ENCODE measurements around the gene C21orf58. TPM values are rescaled to one million over a fixed set of nuclear protein-coding genes. Genes with fewer than 3 reads are reported as not detected.
"Not testable (repeated sequence)": the region's sequence is repeated elsewhere in the genome, so short reads cannot be mapped to it uniquely, and the experiment has no call there.

Gene C21orf58
- 16.1 TPM for polyA plus RNA-seq (2013)

DNA sequence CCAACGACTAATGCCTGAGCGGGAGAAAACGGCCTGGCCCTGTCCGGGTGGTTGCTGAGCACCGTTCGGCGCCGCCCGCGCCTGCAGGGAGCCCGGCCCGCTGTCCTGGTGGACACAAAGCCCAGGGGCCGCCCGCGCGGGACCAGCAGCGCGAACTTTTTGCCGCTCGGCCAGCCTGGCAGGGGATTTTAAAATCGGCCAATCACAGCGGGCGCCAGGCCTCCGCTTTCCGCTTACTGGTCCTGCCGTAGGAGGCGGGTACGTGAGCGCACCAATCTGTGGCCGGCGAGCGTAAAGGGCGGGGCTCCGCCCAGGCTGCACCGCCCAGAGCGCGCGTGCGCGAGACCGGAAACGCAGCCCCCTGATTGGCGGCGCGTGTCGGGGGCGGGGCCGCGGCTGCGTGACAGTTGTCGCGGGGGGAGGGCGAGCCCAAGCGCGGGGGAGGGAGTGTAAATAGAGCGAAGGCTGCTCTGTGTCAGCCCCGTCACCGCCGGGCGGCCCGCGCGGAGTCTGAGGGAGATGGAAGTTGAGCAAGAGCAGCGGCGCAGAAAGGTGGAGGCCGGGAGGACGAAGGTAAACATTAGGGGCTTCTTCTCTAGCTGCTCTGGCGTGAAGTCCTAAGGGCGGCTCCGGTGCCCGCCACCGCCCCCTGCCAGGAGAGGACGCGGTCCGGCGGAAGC, at the start of gene C21orf58, which contains the start of gene PCNT:
TSS of gene C21orf58 (minus strand) at position 161 of the 680 bp plus-strand sequence. CDS start 1,132 bp downstream, outside the sequence.
TSS of gene PCNT (plus strand) at position 447 of the 680 bp plus-strand sequence. CDS start at position 520, 73 bp downstream.
- Histone ChIP-seq H3K27me3 (replicated peaks in 2 of 5; ENCODE audit: control insufficient read depth in 4 of 5, insufficient read depth in 5 of 5, low read length in 4 of 5) (no peaks in the 10 kb centered on the region), H3K4me1 (ENCODE audit: control extremely low read depth in 1 of 4, control insufficient read depth in 4 of 4, insufficient read depth in 4 of 4, low read length in 3 of 4) (peaks cover 14 to 56% (median 46%) of the 10 kb centered on the region in 4 experiments), H3K9me3 (ENCODE audit: control extremely low read depth in 1 of 5, control insufficient read depth in 4 of 5, insufficient read depth in 2 of 5, low read depth in 1 of 5, low read length in 4 of 5) (no peaks in the 10 kb centered on the region), H3K4me3 (ENCODE audit: control insufficient read depth in 1 of 7, extremely low read depth in 1 of 7, insufficient read depth in 4 of 7, low read depth in 2 of 7, low read length in 6 of 7) (peak within 1 kb of the TSS; percentile 82 to 98 (median 93)), H3K36me3 (ENCODE audit: control insufficient read depth in 4 of 4, insufficient read depth in 4 of 4, low read length in 3 of 4) (peaks cover 0 to 21% (median 10%) of the 10 kb centered on the region in 4 experiments), H3K27ac (ENCODE audit: insufficient read depth in 1 of 2, low read depth in 1 of 2, low read length in 2 of 2, poor library complexity in 1 of 2, severe bottlenecking in 2 of 2) (peak within 1 kb of the TSS; percentile 82 to 95)
- ChIA-PET CTCF (interaction anchor here (0.9 to 1.1 kb wide), 2 partner anchors 16 to 40 kb away, joined by 3 to 4 read pairs; no protein-coding TSS in a partner anchor), POLR2A (interaction anchor here (1.2 kb wide), 1 partner anchor 134 kb away, joined by 3 read pairs; no protein-coding TSS in a partner anchor)
- DNase-seq = peak; percentile 97 to 98 (median 98)
- 0% methylated on average over 56 of the region's 76 CpGs for whole genome bisulfite sequencing (ENCODE audit: insufficient coverage)

DNA sequence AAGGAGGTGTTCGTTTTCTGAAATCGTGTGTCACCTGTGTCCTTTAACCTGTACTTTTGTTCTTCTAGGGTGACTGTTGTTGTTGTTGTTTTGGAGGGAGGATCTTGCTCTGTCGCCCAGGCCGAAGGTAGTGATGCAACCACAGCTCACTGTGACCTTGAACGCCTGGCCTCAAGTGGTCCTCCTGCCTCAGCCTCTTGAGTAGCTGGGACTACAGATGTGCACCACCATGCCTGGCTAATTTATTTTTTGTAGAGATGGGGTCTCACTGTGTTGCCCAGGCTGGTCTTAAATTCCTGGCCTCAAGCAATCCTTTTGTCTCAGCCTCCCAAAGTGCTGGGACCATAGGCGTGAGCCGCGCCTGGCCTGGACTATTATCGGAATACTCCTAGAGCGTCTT, 49.3 kb upstream of the C21orf58 start:
- Histone ChIP-seq H3K36me3 (ENCODE audit: control insufficient read depth in 4 of 4, insufficient read depth in 4 of 4, low read length in 3 of 4) (peaks cover 8 to 47% (median 28%) of the 10 kb centered on the region in 4 experiments), H3K4me1 (ENCODE audit: control extremely low read depth in 1 of 4, control insufficient read depth in 4 of 4, insufficient read depth in 4 of 4, low read length in 3 of 4) (peaks cover 8 to 27% (median 26%) of the 10 kb centered on the region in 4 experiments)
- POLR2A ChIA-PET; H3K4me3 ChIP-seq (ENCODE audit: control insufficient read depth in 1 of 7, extremely low read depth in 1 of 7, insufficient read depth in 4 of 7, low read depth in 2 of 7, low read length in 6 of 7); DNase-seq; H3K27ac ChIP-seq (ENCODE audit: insufficient read depth in 1 of 2, low read depth in 1 of 2, low read length in 2 of 2, poor library complexity in 1 of 2, severe bottlenecking in 2 of 2); CTCF ChIA-PET; H3K9me3 ChIP-seq (ENCODE audit: control extremely low read depth in 1 of 5, control insufficient read depth in 4 of 5, insufficient read depth in 2 of 5, low read depth in 1 of 5, low read length in 4 of 5); H3K27me3 ChIP-seq (replicated peaks in 2 of 5; ENCODE audit: control insufficient read depth in 4 of 5, insufficient read depth in 5 of 5, low read length in 4 of 5): not testable (repeated sequence)
- WGBS (ENCODE audit: insufficient coverage) = 89% methylated on average over 9 of the region's 10 CpGs

DNA sequence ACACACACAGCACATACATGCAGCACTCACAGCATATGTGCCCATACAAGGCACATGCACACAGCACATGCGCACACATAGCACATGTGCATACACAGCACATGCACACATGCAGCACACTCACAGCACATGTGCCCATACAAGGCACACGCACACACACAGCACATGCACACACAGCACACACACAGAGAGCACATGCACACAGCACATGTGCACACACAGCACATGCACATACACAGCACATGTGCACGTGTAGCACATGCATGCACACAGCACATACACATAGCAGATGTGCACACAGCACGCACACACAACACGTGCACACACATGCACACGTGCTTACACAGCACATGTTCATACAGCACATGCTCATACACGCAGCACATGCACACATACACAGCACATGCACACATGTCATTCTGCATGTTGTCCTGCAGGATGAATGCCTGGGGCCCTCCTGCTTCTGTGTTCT, 48.4 kb upstream of the C21orf58 start:
- CTCF ChIA-PET = no interaction called here
- WGBS (ENCODE audit: insufficient coverage) = 100% methylated on average over 7 of the region's 7 CpGs
- Histone ChIP-seq H3K4me3 (ENCODE audit: control insufficient read depth in 1 of 7, extremely low read depth in 1 of 7, insufficient read depth in 4 of 7, low read depth in 2 of 7, low read length in 6 of 7) (no peak overlapping the region), H3K27ac (ENCODE audit: insufficient read depth in 1 of 2, low read depth in 1 of 2, low read length in 2 of 2, poor library complexity in 1 of 2, severe bottlenecking in 2 of 2) (no peak overlapping the region), H3K36me3 (ENCODE audit: control insufficient read depth in 4 of 4, insufficient read depth in 4 of 4, low read length in 3 of 4) (peaks cover 8 to 49% (median 31%) of the 10 kb centered on the region in 4 experiments), H3K27me3 (replicated peaks in 2 of 5; ENCODE audit: control insufficient read depth in 4 of 5, insufficient read depth in 5 of 5, low read length in 4 of 5) (no peaks in the 10 kb centered on the region), H3K9me3 (ENCODE audit: control extremely low read depth in 1 of 5, control insufficient read depth in 4 of 5, insufficient read depth in 2 of 5, low read depth in 1 of 5, low read length in 4 of 5) (no peaks in the 10 kb centered on the region), H3K4me1 (ENCODE audit: control extremely low read depth in 1 of 4, control insufficient read depth in 4 of 4, insufficient read depth in 4 of 4, low read length in 3 of 4) (peaks cover 8 to 31% (median 28%) of the 10 kb centered on the region in 4 experiments)
- no peak for DNase-seq
- POLR2A ChIA-PET = no interaction called here

DNA sequence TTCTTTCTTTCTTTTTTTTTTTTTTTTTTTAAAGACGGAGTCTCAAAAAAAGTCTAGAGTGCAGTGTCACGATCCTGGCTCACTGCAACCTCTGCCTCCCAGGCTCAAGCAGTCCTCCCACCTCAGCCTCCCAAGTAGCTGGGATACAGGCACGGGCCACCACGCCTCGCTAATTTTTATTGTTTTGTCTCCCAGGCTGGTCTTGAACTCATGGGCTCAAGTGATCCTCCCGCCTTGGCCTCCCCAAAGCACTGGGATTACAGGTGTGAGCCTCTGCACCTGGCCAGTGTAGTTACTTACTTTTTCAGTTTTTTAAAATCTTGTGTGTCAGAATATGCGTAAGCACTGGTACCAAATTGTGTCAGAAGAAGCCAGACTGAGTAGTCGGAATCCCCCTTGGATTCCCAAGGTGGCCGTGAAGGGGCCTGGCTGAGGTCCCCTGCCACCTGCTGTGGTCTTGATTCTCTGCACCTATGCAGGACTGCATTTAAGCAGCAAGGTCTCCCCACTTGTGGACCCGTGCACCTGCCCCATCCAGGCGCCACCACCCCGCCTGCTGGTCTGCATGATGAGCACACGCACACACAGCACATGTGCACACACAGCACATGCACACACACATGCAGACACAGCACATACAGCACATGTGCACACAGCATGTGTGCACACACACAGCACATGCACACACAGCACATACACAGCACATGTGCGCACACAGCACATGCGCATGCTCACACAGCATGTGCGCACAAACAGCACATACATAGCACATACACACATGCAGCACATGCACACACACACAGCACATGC, 47.7 kb upstream of the C21orf58 start:
- WGBS (ENCODE audit: insufficient coverage) = 93% methylated on average over 14 of the region's 16 CpGs

DNA sequence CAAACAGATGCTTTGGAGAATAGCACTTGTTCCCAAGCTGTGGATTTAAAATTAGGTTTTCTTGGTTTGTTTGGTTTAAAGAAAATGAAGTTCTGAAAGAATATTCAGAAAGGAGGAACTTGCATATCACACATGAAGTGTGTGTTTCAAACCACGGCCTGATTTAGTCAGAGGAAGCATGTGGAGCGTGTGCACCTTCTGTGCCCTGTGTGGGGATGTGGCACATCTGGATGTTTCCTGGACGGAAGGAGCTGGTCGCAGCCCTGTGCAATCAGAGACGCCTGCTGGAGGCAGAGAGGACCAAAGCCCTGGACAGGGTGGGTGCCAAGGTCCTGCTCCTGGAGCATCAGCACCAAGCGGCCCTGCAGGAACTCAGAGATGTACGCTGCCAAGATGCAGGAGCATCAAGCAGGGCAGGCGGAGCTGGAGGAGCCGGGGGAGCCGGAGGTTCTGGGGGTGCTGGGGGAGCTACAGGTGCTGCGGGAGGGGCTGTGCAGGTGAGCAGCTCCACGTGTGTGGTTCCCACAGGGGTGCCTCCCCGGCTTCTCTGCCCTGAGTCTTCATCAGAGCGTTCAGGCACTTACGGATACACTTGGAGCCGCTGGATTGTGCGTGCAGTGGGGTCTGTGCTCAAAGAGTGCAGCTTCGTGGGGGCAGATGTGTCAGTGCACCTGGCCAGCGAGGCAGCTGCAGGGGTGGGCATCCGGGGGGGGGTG, 46.0 kb upstream of the C21orf58 start:
- peaks cover 8 to 48% (median 33%) of the 10 kb centered on the region in 4 experiments for H3K36me3 ChIP-seq (ENCODE audit: control insufficient read depth in 4 of 4, insufficient read depth in 4 of 4, low read length in 3 of 4)
- peaks cover 8 to 31% (median 28%) of the 10 kb centered on the region in 4 experiments for H3K4me1 ChIP-seq (ENCODE audit: control extremely low read depth in 1 of 4, control insufficient read depth in 4 of 4, insufficient read depth in 4 of 4, low read length in 3 of 4)
- H3K27ac ChIP-seq (ENCODE audit: insufficient read depth in 1 of 2, low read depth in 1 of 2, low read length in 2 of 2, poor library complexity in 1 of 2, severe bottlenecking in 2 of 2) = peak overlapping the region in 1 of 2 experiments; percentile 72
- H3K9me3 ChIP-seq (ENCODE audit: control extremely low read depth in 1 of 5, control insufficient read depth in 4 of 5, insufficient read depth in 2 of 5, low read depth in 1 of 5, low read length in 4 of 5) = no peaks in the 10 kb centered on the region
- ChIA-PET POLR2A (no interaction called here), CTCF (interaction anchor here (0.6 to 2.2 kb wide), 7 partner anchors 10 to 145 kb away, joined by 3 to 5 read pairs (median 3); a partner anchor contains a TSS)
- H3K27me3 ChIP-seq (replicated peaks in 2 of 5; ENCODE audit: control insufficient read depth in 4 of 5, insufficient read depth in 5 of 5, low read length in 4 of 5) = no peaks in the 10 kb centered on the region
- peak; percentile 66 to 97 (median 94) for DNase-seq
- peak overlapping the region in 4 of 7 experiments; percentile 13 to 61 (median 44) for H3K4me3 ChIP-seq (ENCODE audit: control insufficient read depth in 1 of 7, extremely low read depth in 1 of 7, insufficient read depth in 4 of 7, low read depth in 2 of 7, low read length in 6 of 7)
- 10% methylated on average over 14 of the region's 20 CpGs for WGBS (ENCODE audit: insufficient coverage)

More for the DNA sequence above, 47.7 kb upstream of the C21orf58 start:
- ChIA-PET CTCF (interaction anchor here (0.7 kb wide), 1 partner anchor 195 kb away, joined by 3 read pairs; no protein-coding TSS in a partner anchor), POLR2A (no interaction called here)
- H3K4me3 ChIP-seq (ENCODE audit: control insufficient read depth in 1 of 7, extremely low read depth in 1 of 7, insufficient read depth in 4 of 7, low read depth in 2 of 7, low read length in 6 of 7) = no peak overlapping the region
- H3K27ac ChIP-seq (ENCODE audit: insufficient read depth in 1 of 2, low read depth in 1 of 2, low read length in 2 of 2, poor library complexity in 1 of 2, severe bottlenecking in 2 of 2) = no peak overlapping the region
- no peak for DNase-seq
- peaks cover 8 to 31% (median 28%) of the 10 kb centered on the region in 4 experiments for H3K4me1 ChIP-seq (ENCODE audit: control extremely low read depth in 1 of 4, control insufficient read depth in 4 of 4, insufficient read depth in 4 of 4, low read length in 3 of 4)
- no peaks in the 10 kb centered on the region for H3K27me3 ChIP-seq (replicated peaks in 2 of 5; ENCODE audit: control insufficient read depth in 4 of 5, insufficient read depth in 5 of 5, low read length in 4 of 5)
- peaks cover 8 to 50% (median 31%) of the 10 kb centered on the region in 4 experiments for H3K36me3 ChIP-seq (ENCODE audit: control insufficient read depth in 4 of 4, insufficient read depth in 4 of 4, low read length in 3 of 4)
- no peaks in the 10 kb centered on the region for H3K9me3 ChIP-seq (ENCODE audit: control extremely low read depth in 1 of 5, control insufficient read depth in 4 of 5, insufficient read depth in 2 of 5, low read depth in 1 of 5, low read length in 4 of 5)

DNA sequence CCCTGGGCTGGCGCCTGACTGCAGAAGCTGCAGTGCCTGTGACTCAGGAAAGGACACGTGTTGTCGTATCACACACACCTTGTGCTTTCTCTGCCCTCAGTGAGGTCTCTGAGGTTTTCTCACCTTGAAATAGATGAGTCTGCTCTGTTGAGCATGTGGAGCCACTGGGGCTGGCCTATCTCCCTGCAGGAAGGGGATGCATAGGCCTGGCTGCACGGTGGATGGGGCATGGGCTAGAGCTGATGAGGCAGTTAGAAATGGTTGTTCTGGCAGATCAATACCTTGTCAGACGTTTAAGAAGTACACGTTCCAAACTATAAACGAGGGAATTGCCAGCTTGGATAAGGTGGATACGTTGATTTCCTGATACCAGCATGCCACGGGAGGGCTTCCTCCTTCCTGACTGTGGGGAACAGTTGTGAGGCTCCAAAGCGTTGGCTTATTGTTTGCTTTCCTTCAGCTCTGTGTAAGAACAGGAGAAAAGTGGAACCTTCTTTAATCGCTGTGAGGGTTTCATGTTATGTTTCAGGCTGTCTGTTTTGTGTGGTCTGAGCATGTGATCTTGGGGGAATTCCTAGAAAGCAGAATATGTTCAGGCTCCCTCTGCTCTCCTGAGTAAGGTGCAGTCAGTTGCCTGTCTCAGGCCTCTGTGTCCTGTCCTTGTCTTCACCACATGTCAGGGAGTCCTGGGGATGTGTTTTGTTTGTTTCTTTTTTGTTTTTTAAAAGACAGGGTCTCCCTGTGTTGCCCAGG, 45.0 kb upstream of the C21orf58 start:
- Histone ChIP-seq H3K4me3 (ENCODE audit: control insufficient read depth in 1 of 7, extremely low read depth in 1 of 7, insufficient read depth in 4 of 7, low read depth in 2 of 7, low read length in 6 of 7) (peak overlapping the region in 4 of 7 experiments; percentile 13 to 61 (median 36)), H3K36me3 (ENCODE audit: control insufficient read depth in 4 of 4, insufficient read depth in 4 of 4, low read length in 3 of 4) (peaks cover 8 to 55% (median 34%) of the 10 kb centered on the region in 4 experiments), H3K9me3 (ENCODE audit: control extremely low read depth in 1 of 5, control insufficient read depth in 4 of 5, insufficient read depth in 2 of 5, low read depth in 1 of 5, low read length in 4 of 5) (no peaks in the 10 kb centered on the region), H3K27ac (ENCODE audit: insufficient read depth in 1 of 2, low read depth in 1 of 2, low read length in 2 of 2, poor library complexity in 1 of 2, severe bottlenecking in 2 of 2) (peak overlapping the region in 1 of 2 experiments; percentile 72), H3K27me3 (replicated peaks in 2 of 5; ENCODE audit: control insufficient read depth in 4 of 5, insufficient read depth in 5 of 5, low read length in 4 of 5) (no peaks in the 10 kb centered on the region), H3K4me1 (ENCODE audit: control extremely low read depth in 1 of 4, control insufficient read depth in 4 of 4, insufficient read depth in 4 of 4, low read length in 3 of 4) (peaks cover 8 to 31% (median 28%) of the 10 kb centered on the region in 4 experiments)
- 35% methylated on average over 10 of the region's 11 CpGs for WGBS (ENCODE audit: insufficient coverage)
- ChIA-PET POLR2A (no interaction called here), CTCF (interaction anchor here (0.7 to 2.2 kb wide), 6 partner anchors 11 to 94 kb away, joined by 3 to 5 read pairs (median 3); a partner anchor contains a TSS)
- DNase-seq = peak; percentile 11 to 69 (median 66)
